Measurements from ENCODE around the gene SPINT4. TPM values are rescaled to one million over a fixed set of nuclear protein-coding genes. Genes with fewer than 3 reads are reported as not detected.
"Not testable (repeated sequence)": the region's sequence is repeated elsewhere in the genome, so short reads cannot be mapped to it uniquely, and the experiment has no call there.

The SPINT4 gene
- polyA plus RNA-seq, 2 of the 4 experiments (the other 2 are of a cell fraction) = not detected

DNA sequence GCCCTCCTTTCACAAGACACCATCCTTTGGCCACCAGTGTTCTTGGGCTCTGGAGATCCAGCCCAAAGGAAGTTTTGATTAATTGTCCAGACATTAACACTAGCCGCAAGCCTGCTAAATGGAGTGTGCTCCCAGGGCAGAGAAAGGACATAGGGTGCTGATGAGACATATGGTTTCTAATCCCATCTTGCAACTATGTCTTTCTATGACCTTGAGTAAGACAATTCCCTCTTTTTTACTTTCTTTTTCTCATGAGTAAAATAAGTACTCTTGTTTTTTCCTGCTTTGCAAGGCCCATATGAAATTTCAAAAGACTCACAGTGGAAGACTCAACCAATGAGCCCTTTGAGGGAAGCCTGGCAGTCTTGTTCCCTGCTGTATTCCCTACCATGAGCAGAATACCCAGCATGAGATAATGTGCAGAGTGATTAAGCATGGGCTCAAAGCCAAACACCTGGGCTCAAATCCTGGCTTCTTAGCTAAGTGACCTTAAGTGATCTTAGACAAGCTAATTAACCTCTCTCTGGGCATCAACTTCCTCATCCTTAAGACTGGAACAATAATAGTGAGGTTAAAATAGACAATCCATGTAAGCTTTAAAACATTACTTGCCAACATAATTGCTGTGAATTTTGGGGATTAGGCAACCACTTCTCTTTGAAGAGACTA, 17.0 kb upstream of the SPINT4 start, which contains the start of gene WFDC10B:
Gene WFDC10B, minus strand, starts transcription at position 51 of the 669 bp plus-strand sequence. CDS start 19,027 bp downstream, outside the sequence.
- CTCF ChIA-PET = interaction anchor here (1.2 to 1.5 kb wide), 2 partner anchors 66 to 412 kb away, joined by 3 to 4 read pairs; no protein-coding TSS in a partner anchor
- no peak for DNase-seq (ENCODE audit: low read depth in 1 of 2, low spot score in 1 of 2)
- Histone ChIP-seq H3K4me3 (no peak within 1 kb of the TSS), H3K4me1 (no peaks in the 10 kb centered on the region), H3K4me2 (no peak within 1 kb of the TSS), H3K27ac (no peak within 1 kb of the TSS), H3K9me3 (no peaks in the 10 kb centered on the region)
- no peak for ATAC-seq
- TF ChIP-seq HOXB13 (CRISPR knock-in tag; IDR thresholded peaks at IDR 0.05; ENCODE audit: low read depth) (no peak), CBX8 (IDR thresholded peaks at IDR 0.05) (no peak), BHLHE40 (IDR thresholded peaks at IDR 0.05; ENCODE audit: low read depth, low read length) (no peak), RNF2 (IDR thresholded peaks at IDR 0.05; ENCODE audit: borderline replicate concordance, low read depth) (no peak)
- POLR2A ChIA-PET = no interaction called here
- 82% methylated on average over 1 of the region's 1 CpG for WGBS (ENCODE audit: missing lambda C conversion rate)
- no peak for FAIRE-seq

GRCh38 chr20:45716141-45716688, 5.9 kb upstream of the SPINT4 start:
- ATAC-seq; H3K4me1 ChIP-seq; FAIRE-seq; DNase-seq (ENCODE audit: low read depth in 1 of 2, low spot score in 1 of 2); POLR2A ChIA-PET; H3K4me2 ChIP-seq; H3K4me3 ChIP-seq; H3K27ac ChIP-seq; H3K9me3 ChIP-seq: not testable (repeated sequence)
- CTCF ChIA-PET = interaction anchor here (1.6 kb wide), 1 partner anchor 55 kb away, joined by 5 read pairs; no protein-coding TSS in a partner anchor

- TF ChIP-seq HEYL (CRISPR knock-in tag; IDR thresholded peaks at IDR 0.05) (no peak), EHF (CRISPR knock-in tag; IDR thresholded peaks at IDR 0.05) (no peak), SMC3 (IDR thresholded peaks at IDR 0.05) (no peak), NPAS2 (CRISPR knock-in tag; IDR thresholded peaks at IDR 0.05; ENCODE audit: borderline replicate concordance) (no peak)
- Histone ChIP-seq H3K4me1 (no peaks in the 10 kb centered on the region), H3K9me3 (no peaks in the 10 kb centered on the region), H3K4me3 (no peak overlapping the region), H3K4me2 (no peak overlapping the region), H3K27ac (no peak overlapping the region)
- FAIRE-seq (no peak), DNase-seq (ENCODE audit: low read depth in 1 of 2, low spot score in 1 of 2) (no peak), ATAC-seq (no peak)
- ChIA-PET CTCF (interaction anchor here (0.7 kb wide), 1 partner anchor 10 kb away, joined by 3 read pairs; no protein-coding TSS in a partner anchor), POLR2A (no interaction called here)
These were observed 3.0 kb downstream of the SPINT4 start for GRCh38 chr20:45725134-45725533.

DNA sequence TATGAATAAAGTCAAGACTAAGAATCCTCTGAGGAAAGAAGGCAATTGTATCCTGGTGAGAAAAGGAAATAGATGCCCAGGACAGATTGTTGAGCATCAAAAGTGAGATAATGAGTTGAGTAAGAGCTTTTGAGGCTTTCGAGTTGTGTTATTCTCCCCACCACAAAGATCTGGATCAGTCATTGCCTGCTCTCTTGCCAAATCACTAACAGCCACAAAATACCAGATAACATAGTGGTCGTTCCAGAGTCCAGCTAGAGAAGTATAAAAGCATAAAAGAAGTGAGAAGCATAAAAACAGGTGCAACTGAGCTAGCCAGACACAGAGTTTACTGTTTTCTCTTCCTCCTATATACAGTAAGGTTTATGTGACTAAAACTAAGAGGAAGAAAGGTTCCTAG, 4.9 kb downstream of the SPINT4 start:
- ChIA-PET CTCF (no interaction called here), POLR2A (no interaction called here)
- Histone ChIP-seq H3K4me2 (no peak overlapping the region), H3K9me3 (peaks cover 3% of the 10 kb centered on the region), H3K27ac (no peak overlapping the region), H3K4me3 (no peak overlapping the region), H3K4me1 (no peaks in the 10 kb centered on the region)
- DNase-seq (ENCODE audit: low read depth in 1 of 2, low spot score in 1 of 2) (no peak), ATAC-seq (no peak), FAIRE-seq (no peak)
- WGBS (ENCODE audit: missing lambda C conversion rate) = 2% methylated on average over 2 of the region's 2 CpGs
- TF ChIP-seq HMGXB4 (CRISPR knock-in tag; IDR thresholded peaks at IDR 0.05; ENCODE audit: borderline replicate concordance) (no peak), HDAC2 (IDR thresholded peaks at IDR 0.05) (no peak), HEYL (CRISPR knock-in tag; IDR thresholded peaks at IDR 0.05) (no peak), SREBF2 (IDR thresholded peaks at IDR 0.05) (no peak), HOXA7 (CRISPR knock-in tag; IDR thresholded peaks at IDR 0.05) (no peak), CBX2 (IDR thresholded peaks at IDR 0.05; ENCODE audit: borderline replicate concordance, low read depth) (no peak), RAD21 (conservative IDR thresholded peaks at IDR 0.05 in 1 of 2, IDR thresholded peaks at IDR 0.05 in 1 of 2) (no peak), JUN (IDR thresholded peaks at IDR 0.05) (no peak), HOXB5 (CRISPR knock-in tag; IDR thresholded peaks at IDR 0.05) (no peak), MYC (IDR thresholded peaks at IDR 0.05; ENCODE audit: borderline replicate concordance, low read length) (no peak), ZFP36 (IDR thresholded peaks at IDR 0.05; ENCODE audit: borderline replicate concordance, partially characterized antibody) (no peak), ESRRA (IDR thresholded peaks at IDR 0.05; ENCODE audit: borderline replicate concordance, low read length) (no peak), EHF (CRISPR knock-in tag; IDR thresholded peaks at IDR 0.05) (no peak), RARB (CRISPR knock-in tag; IDR thresholded peaks at IDR 0.05) (no peak), GATA3 (IDR thresholded peaks at IDR 0.05; ENCODE audit: borderline replicate concordance) (no peak), CEBPB (IDR thresholded peaks at IDR 0.05) (no peak)
- TF ChIP-seq, protein P1, sequence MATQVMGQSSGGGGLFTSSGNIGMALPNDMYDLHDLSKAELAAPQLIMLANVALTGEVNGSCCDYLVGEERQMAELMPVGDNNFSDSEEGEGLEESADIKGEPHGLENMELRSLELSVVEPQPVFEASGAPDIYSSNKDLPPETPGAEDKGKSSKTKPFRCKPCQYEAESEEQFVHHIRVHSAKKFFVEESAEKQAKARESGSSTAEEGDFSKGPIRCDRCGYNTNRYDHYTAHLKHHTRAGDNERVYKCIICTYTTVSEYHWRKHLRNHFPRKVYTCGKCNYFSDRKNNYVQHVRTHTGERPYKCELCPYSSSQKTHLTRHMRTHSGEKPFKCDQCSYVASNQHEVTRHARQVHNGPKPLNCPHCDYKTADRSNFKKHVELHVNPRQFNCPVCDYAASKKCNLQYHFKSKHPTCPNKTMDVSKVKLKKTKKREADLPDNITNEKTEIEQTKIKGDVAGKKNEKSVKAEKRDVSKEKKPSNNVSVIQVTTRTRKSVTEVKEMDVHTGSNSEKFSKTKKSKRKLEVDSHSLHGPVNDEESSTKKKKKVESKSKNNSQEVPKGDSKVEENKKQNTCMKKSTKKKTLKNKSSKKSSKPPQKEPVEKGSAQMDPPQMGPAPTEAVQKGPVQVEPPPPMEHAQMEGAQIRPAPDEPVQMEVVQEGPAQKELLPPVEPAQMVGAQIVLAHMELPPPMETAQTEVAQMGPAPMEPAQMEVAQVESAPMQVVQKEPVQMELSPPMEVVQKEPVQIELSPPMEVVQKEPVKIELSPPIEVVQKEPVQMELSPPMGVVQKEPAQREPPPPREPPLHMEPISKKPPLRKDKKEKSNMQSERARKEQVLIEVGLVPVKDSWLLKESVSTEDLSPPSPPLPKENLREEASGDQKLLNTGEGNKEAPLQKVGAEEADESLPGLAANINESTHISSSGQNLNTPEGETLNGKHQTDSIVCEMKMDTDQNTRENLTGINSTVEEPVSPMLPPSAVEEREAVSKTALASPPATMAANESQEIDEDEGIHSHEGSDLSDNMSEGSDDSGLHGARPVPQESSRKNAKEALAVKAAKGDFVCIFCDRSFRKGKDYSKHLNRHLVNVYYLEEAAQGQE (IDR thresholded peaks at IDR 0.05) = no peak
- TF ChIP-seq, protein P2, sequence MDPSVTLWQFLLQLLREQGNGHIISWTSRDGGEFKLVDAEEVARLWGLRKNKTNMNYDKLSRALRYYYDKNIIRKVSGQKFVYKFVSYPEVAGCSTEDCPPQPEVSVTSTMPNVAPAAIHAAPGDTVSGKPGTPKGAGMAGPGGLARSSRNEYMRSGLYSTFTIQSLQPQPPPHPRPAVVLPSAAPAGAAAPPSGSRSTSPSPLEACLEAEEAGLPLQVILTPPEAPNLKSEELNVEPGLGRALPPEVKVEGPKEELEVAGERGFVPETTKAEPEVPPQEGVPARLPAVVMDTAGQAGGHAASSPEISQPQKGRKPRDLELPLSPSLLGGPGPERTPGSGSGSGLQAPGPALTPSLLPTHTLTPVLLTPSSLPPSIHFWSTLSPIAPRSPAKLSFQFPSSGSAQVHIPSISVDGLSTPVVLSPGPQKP (IDR thresholded peaks at IDR 0.05; ENCODE audit: low read depth, low read length) = no peak
